ENCODE results near the gene MIER3.

GRCh38 chr5:56910210-56910965, 41.5 kb downstream of the MIER3 start:
- TF ChIP-seq ZNF44 (CRISPR knock-in tag; IDR thresholded peaks at IDR 0.05) (no peak), SRY (CRISPR knock-in tag; IDR thresholded peaks at IDR 0.05) (no peak), DNMT1 (CRISPR knock-in tag; IDR thresholded peaks at IDR 0.05) (no peak), ARNTL (CRISPR knock-in tag; IDR thresholded peaks at IDR 0.05) (peak; percentile 36; the same call in 1 of the 2 replicates), POLR2A (IDR thresholded peaks at IDR 0.05; ENCODE audit: insufficient read depth in 1 of 2, low read depth in 2 of 2, low read length in 2 of 2) (no peak; a peak in 1 of 4 replicates), RFX5 (IDR thresholded peaks at IDR 0.05; ENCODE audit: low read depth, low read length) (no peak), HDAC6 (IDR thresholded peaks at IDR 0.05; ENCODE audit: low read depth, low read length) (no peak), POLR2AphosphoS2 (IDR thresholded peaks at IDR 0.05; ENCODE audit: low read depth, low read length) (no peak), PHF8 (CRISPR knock-in tag; IDR thresholded peaks at IDR 0.05) (no peak), ZNF292 (CRISPR knock-in tag; IDR thresholded peaks at IDR 0.05; ENCODE audit: borderline replicate concordance, low read depth) (peak; percentile 19; the same call in 1 of the 2 replicates), EZH2 (conservative IDR thresholded peaks at IDR 0.05; ENCODE audit: low read depth, low read length) (no peak), ETS1 (CRISPR knock-in tag; IDR thresholded peaks at IDR 0.05) (no peak), ZNF501 (CRISPR knock-in tag; IDR thresholded peaks at IDR 0.05) (0 out of 2 replicates have a peak, but pooled peaks have one; percentile 41), CTCF (CRISPR knock-in tag; IDR thresholded peaks at IDR 0.05) (no peak)
